ENCODE data around the gene TIMD4.
"Not testable (repeated sequence)": the region's sequence is repeated elsewhere in the genome, so short reads cannot be mapped to it uniquely, and the experiment has no call there.

- not testable (repeated sequence) for TF ChIP-seq POLR2A (IDR thresholded peaks at IDR 0.05; ENCODE audit: low read depth, low read length); TAF1 (IDR thresholded peaks at IDR 0.05; ENCODE audit: borderline replicate concordance, low read depth, low read length); POLR2AphosphoS5 (IDR thresholded peaks at IDR 0.05; ENCODE audit: low read depth, low read length)
These were observed 22.6 kb downstream of the TIMD4 start for GRCh38 chr5:156940462-156940861.

All from GM12892 (cell line).